ENCODE measurements around the gene ZFP36. TPM values are rescaled to one million over a fixed set of nuclear protein-coding genes. Genes with fewer than 3 reads are reported as not detected.

ZFP36 gene
- total RNA-seq, 1 experiment from 2014 or later: 414 TPM

GRCh38 chr19:39409208-39410016, 2.8 kb downstream of the ZFP36 start:
- Histone ChIP-seq H3K4me1 (ENCODE audit: control insufficient read depth, insufficient read depth, low read length) (peaks cover 58% of the 10 kb centered on the region), H3K27ac (ENCODE audit: low read length) (peak overlapping the region; percentile 92), H3K27me3 (ENCODE audit: control insufficient read depth, insufficient read depth, low read length) (no peaks in the 10 kb centered on the region), H3K4me3 (ENCODE audit: low read depth in 2 of 2, low read length in 2 of 2) (peak overlapping the region; percentile 42 to 55), H3K36me3 (ENCODE audit: control insufficient read depth, insufficient read depth, low read length) (peaks cover 7% of the 10 kb centered on the region), H3K9me3 (ENCODE audit: control insufficient read depth, insufficient read depth, low read depth, low read length) (no peaks in the 10 kb centered on the region)
- in situ Hi-C loops (cut with HindIII; ENCODE audit: low pct_unique_long_range_greater_than_20kb, low sequenced_read_pairs): no loop called here
- ChIA-PET CTCF (interaction anchor here (0.6 to 4.6 kb wide), 7 partner anchors 12 to 383 kb away, joined by 3 to 144 read pairs (median 4); no protein-coding TSS in a partner anchor), POLR2A (interaction anchor here (0.5 to 15.7 kb wide), 20 partner anchors 9 to 650 kb away, joined by 3 to 524 read pairs (median 7); partner anchors contain the start of genes DYRK1B, MED29, PAF1 and RPS16)
- DNase-seq (ENCODE audit: low read depth, low spot score) (peak; percentile 100), ATAC-seq (peak; percentile 14)
- TF ChIP-seq REST (IDR thresholded peaks at IDR 0.05; ENCODE audit: insufficient read depth in 1 of 2, low read depth in 2 of 2, low read length in 1 of 2) (no peak), TCF7L2 (IDR thresholded peaks at IDR 0.05; ENCODE audit: low read depth, low read length) (no peak), CTCF (IDR thresholded peaks at IDR 0.05) (no peak), SIN3A (IDR thresholded peaks at IDR 0.05; ENCODE audit: borderline replicate concordance, insufficient read depth, low read depth, low read length) (no peak), POLR2AphosphoS5 (IDR thresholded peaks at IDR 0.05; ENCODE audit: low read depth, low read length) (no peak)
- intact Hi-C loops (cut with micrococcal nuclease; ENCODE audit: unreplicated experiment): loop anchor here (2.0 to 10.0 kb wide), 3 partner anchors 81 to 435 kb away; partner anchors contain the start of gene FBXO17
- no TSS peak for BruUV-seq (replicated peaks)

GRCh38 chr19:39410017-39410830, 3.6 kb downstream of the ZFP36 start:
- no peak for DNase-seq (ENCODE audit: low read depth, low spot score)
- no peaks in the 10 kb centered on the region for H3K9me3 ChIP-seq (ENCODE audit: control insufficient read depth, insufficient read depth, low read depth, low read length)
- peak overlapping the region; percentile 42 to 55 for H3K4me3 ChIP-seq (ENCODE audit: low read depth in 2 of 2, low read length in 2 of 2)
- TF ChIP-seq SIN3A (IDR thresholded peaks at IDR 0.05; ENCODE audit: borderline replicate concordance, insufficient read depth, low read depth, low read length) (no peak), REST (IDR thresholded peaks at IDR 0.05; ENCODE audit: insufficient read depth in 1 of 2, low read depth in 2 of 2, low read length in 1 of 2) (no peak), CTCF (IDR thresholded peaks at IDR 0.05) (no peak), POLR2AphosphoS5 (IDR thresholded peaks at IDR 0.05; ENCODE audit: low read depth, low read length) (no peak), TCF7L2 (IDR thresholded peaks at IDR 0.05; ENCODE audit: low read depth, low read length) (no peak)
- intact Hi-C loops (cut with micrococcal nuclease; ENCODE audit: unreplicated experiment) (loop anchor here (2.0 to 10.0 kb wide), 3 partner anchors 81 to 435 kb away; partner anchors contain the start of gene FBXO17), in situ Hi-C loops (cut with HindIII; ENCODE audit: low pct_unique_long_range_greater_than_20kb, low sequenced_read_pairs) (no loop called here)
- peaks cover 10% of the 10 kb centered on the region for H3K36me3 ChIP-seq (ENCODE audit: control insufficient read depth, insufficient read depth, low read length)
- H3K27me3 ChIP-seq (ENCODE audit: control insufficient read depth, insufficient read depth, low read length): no peaks in the 10 kb centered on the region
- ChIA-PET POLR2A (interaction anchor here (2.3 to 15.7 kb wide), 4 partner anchors 9 to 23 kb away, joined by 35 to 524 read pairs (median 123); partner anchors contain the start of genes MED29, PAF1 and RPS16), CTCF (interaction anchor here (0.9 to 4.6 kb wide), 2 partner anchors 13 to 30 kb away, joined by 3 to 144 read pairs; no protein-coding TSS in a partner anchor)
- ATAC-seq: peak; percentile 5
- no TSS peak for BruUV-seq (replicated peaks)
- H3K27ac ChIP-seq (ENCODE audit: low read length): peak overlapping the region; percentile 92
- peaks cover 58% of the 10 kb centered on the region for H3K4me1 ChIP-seq (ENCODE audit: control insufficient read depth, insufficient read depth, low read length)
